NCI-H2227 (cell line): ENCODE data around the gene LMLN.
"Not testable (repeated sequence)": the region's sequence is repeated elsewhere in the genome, so short reads cannot be mapped to it uniquely, and the experiment has no call there.

Experiments
- DNase-seq: peaks from one replicate; lab custom pipeline; 2025; ENCODE audit not compliant: unreplicated experiment; lab: John Stamatoyannopoulos, UW

Gene LMLN

DNA sequence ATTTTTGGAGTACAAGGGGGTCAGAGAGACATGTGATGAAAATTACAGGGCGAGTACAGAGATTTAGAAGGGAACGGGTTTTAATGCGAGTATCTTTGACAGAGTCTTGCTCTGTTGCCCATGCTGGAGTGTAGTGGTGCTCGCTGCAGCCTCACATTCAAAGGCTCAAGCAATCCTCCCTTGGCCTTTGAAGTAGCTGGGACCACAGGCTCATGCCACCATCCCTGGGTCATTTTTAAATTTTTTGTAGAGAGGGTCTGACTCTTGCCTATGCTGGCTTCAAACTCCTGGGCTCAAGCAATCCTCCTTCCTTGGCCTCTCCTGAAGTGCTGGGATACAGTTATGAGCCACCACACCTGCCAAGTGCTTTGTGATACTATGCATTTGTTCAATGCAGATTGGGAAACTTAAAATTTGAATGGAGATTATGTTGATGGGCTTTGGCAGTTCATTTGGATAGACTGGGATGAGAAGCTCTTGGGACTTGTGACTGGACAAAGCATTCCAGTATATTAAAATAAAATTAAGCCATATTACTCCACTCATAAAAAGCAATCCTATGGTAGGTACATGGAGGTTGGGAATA lies 4.0 kb upstream of the LMLN start:
- DNase-seq = no peak

DNA sequence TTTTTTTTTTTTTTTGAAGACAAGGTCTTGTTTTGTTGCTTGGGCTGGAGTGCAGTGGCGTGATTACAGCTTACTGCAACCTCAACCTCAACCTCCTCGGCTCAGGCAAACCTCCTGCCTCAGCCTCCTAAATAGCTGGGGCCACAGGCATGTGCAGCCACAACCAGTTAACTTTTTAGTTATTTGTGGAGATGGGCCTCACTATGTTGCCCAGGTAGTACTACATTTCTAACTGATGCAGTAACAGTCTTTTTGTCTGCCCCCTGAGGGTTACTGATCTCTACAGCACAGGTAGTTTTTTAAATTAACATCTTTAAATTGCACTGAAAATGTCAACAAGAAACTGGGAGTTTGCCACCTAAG lies 3.4 kb upstream of the LMLN start:
- DNase-seq = no peak

DNA sequence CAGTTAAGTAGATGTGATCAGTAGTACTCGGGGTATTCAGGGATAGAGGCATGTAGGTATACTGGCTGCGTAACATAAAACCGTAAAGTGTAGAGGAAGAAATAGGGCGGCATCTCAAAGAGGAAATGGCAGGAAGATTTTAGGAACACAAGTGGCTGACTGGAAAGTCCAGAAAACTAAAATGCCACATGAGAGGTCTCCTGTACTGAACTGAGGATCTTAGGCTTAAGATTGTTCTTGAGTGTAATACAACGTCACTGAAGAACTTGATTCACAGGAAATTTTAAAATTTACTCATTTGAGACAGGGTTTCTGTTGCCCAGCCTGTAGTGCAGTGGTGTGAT lies 2.3 kb upstream of the LMLN start:
- no peak for DNase-seq

DNA sequence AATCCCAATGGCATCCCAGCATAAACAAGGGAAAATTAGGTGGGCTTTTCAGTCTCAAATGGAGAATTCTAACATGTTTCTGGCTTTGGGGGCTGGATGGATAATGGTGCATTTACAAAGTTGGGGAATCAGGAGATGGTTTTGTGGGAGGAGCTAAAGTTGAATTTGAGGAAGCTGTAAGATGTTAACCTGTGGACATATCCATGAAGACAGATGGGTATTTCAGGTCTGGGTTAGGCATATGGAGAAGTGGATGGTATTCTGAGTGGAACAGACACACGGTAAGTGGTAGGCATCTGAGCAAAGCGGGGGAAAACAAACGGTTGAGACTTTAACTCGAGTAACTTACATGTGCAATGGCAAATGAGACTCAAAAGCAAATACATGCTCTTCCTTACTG lies 1.7 kb upstream of the LMLN start:
- DNase-seq = no peak

DNA sequence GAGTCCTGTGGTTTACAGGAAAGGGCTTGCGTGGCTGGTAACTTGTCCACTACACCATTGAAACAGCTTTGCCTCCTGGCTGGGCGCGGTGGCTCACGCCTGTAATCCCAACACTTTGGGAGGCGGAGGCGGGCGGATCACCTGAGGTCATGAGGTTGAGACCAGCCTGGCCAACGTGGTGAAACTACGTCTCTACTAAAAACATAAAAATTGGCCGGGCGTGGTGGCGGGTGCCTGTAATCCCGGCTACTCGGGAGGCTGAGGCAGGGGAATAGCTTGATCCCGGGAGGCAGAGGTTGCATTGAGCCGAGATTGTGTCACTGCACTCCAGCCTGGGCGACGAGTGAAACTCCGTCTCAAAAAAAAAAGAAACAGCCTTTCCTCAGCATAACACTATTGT lies 1.2 kb upstream of the LMLN start:
- not testable (repeated sequence) for DNase-seq

DNA sequence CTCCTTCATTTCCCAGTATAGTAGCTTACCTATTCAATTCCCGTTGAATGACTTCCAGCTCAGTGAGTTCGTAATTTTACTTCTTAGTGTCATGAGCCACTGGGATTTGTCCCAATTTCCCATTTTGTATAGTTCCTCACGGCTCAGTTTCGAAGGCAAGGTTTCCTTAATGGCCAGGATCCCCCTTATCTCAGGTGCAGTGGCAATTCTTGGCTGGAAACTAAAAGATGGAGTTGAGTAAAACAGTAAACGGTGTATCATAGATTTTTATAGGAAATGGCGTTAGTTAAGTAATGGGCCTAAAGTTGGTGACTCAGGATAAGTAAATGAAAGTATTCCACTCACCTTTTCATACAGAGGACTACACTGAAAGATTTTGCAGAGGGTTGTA lies 522 bp upstream of the LMLN start:
- DNase-seq = no peak

DNA sequence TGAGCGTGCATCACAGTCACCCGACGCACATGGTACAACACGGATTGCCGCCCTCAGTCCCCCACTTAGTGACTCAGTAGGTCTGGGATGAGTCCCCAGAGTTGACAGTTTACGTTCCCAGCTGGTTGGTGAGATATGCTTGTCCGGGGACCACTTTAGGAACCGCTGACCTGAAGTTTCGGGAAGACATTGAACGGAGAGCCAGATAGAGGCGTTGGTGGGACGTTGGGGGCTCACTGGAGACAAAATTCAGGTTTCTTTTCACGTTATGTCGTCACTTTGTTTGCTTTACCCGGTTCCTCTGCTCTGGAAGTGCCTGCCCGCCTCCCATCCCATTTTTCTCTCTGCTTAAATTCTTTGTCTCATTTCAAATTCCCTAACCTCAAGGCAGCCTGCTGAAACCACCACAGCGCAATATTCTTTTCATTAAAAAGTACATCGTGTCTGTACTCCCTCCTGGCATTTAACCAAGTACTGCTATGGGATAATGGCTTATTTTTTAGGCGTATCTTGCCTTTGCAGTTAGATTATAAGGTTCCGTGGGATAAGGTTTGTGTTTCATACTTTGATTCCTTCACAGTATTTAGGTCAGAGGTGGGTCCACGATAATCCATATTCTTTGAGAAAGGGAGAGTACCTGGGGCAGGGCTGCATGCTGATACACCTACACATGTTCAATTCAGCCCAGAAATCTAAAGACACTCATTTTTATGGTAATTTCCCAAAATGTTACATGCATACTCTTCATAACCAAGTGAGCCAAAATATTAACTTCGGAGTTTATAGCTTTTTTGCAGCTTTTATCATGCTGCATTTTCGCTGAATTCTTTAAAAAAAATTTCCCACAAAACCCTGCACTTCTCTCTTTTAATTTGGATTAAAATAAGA lies 921 bp downstream of the LMLN start:
- no peak for DNase-seq

DNA sequence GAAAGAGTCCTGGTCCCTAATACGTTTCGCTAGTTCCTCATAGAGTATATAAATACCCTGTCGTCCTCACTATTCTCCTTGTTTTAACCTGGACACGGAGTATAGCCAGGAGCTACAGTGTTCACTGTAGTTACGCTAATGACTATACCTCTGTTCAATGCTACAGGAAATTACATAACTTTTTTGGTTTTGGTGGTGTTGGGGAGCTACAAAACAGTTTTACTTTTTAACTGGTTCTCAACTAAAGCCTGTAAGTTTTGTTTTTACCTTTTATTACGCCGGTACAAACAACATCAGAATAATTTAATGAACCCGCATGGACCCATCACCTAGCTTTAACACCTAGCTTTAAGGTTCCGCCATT lies 1.5 kb downstream of the LMLN start:
- DNase-seq = no peak

DNA sequence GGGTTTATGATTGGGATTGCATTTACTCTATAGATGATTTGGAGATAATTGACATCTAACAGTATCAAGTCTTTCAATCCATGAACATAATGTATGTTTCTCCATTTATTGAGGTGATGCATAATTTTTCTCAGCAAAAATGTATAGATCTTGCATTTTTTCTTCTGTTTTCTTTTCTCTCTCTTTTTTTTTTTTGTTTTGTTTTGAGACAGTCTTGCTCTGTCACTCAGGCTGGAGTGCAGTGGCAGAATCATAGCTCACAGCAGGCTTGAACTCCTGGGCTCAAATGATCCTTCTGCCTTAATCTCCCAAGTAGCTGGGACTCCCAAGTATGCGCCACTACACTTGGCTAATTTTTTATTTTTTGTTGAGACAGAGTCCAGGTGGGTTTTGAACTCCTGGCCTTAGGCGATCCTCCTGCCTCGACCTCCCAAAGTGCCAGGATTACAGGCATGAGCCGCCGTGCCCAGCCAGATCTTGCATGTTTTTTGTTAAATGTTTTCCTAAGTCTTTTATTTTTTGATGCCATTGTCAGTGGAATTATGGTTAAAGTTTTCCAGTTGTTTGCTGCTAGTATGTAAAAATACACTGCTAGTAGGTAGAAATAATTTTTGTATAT lies 3.1 kb downstream of the LMLN start:
- no peak for DNase-seq

DNA sequence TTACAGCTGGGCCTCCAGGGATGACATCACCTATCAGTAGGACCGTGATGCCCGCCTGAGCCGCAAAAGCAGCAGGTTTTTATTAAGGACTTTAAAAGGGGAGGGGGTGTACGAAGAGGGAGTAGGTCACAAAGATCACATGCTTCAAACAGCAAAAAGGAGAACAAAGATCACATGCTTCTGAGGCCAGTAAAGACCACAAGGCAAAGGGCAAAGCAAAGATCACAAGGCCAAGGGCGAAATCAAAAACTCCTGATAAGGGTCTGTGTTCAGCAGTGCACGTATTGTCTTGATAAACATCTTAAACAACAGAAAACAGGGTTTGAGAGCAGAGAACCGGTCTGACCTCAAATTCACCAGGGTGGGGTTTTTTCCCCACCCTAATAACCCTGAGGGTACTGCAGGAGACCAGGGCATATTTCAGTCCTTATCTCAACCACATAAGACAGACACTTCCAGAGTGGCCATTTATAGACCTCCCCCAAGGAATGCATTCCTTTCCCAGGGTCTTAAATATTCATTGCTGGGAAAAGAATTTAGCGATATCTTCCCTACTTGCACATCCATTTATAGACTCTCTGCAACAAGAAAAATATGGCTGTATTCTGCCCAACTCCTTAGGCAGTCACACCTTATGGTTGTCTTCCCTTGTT lies 7.4 kb downstream of the LMLN start:
- DNase-seq = not testable (repeated sequence)

DNA sequence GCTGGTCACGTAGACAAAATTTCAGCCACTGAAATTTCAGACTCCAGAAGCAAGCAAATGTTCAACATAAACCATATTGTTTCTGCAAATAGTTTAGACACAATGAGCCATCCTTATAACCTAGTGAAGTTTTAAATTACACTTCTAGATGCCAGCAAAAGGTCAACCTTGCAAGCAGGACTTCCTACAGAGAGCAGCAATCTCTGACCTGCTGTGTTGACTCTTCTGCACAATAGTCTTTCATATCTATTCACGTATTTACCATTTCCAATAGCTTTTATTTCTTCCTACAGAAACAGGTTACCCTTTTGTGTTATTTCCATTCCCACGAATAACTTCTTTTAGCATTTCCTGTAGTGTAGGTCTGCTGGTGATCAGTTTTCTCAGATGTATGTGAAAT lies 10.6 kb downstream of the LMLN start:
- no peak for DNase-seq

DNA sequence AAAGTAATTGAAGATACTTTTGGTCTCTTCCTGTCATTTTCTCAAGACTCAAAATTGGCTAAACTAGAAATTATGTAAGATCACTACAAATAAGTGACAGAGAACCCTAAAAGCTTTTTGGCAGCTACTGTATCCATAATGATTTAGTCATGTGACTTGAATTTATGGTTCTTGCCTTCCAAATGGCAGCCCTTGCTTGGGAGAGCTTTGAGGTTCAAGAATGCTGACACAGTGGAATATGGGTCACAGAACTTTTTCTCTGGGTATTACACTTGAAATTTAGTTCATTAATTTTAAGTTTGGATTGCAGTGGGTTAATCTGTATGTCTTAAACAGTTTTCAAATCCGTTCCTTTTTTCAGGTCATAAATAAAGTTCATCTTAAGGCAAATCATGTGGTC lies 14.0 kb downstream of the LMLN start:
- no peak for DNase-seq

DNA sequence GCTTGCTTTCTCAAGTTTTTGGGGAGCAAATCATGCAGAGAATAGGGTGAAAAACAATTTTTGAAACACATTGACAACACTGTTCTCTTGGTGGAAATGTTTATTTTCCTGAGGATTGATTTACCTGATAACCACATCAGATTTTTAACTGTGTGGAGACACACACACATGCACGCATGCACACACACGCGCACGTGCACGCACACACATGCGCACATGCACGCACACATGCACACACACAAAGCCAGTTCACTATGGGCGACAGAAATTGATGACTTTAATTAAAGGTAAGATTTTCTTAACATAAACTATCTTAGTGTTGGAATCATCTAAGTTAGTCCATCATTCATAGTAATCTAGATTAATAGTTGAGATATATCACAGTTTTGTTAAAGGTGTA lies 15.3 kb downstream of the LMLN start:
- DNase-seq = no peak

DNA sequence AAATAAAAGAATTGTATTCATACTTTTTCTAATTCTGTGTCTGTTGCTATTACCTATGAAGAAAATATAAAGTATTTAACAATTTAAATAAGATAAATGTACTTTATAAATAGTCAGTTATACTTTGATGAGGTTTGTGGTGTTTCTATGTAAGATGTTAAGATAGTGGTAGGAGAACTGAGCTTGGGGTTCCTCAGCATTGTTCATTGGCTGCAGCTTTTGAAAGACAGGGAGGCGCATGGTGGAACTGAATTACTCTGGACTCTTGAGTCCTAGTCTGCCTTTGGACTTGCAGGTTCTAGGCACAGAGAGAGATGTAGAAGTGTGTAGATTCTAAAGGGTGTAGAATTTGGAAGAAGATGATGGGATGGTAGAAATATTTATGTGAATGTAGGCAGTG lies 23.1 kb downstream of the LMLN start:
- DNase-seq = no peak

DNA sequence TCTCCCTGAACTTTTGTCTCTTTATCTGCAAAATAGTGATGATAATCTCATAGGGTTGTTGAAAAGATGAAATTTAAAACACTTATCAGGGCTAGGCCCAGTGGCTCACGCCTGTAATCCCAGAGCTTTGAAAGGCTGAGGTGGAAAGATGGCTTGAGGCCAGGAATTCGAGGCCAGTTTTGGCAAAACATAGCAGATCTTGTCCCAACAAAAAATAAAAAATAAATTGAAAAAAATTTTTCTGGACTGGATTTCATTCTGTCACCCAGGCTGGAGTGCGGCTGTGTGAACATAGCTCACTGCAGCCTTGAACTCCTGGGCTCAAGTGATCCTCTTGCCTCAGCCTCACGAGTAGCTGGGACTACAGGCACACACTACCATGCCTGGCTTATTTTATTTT lies 29.6 kb downstream of the LMLN start:
- no peak for DNase-seq

DNA sequence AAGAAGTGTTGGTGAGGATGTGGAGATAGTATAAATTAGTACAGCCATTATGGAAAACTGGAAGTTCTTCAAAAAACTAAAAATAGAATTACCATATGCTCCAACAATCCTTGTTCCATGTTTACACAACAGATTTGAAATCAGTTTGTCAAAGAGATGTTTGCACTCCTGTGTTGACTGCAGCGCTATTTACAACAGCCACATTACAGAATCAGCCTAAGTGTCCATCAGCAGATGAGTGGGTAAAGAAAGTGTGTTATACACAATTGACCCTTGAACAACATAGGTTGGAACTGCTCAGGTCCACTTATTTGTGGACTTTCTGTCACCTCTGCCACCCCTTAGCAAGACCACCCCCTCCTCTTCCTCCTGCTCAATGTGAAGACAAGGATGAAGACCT lies 34.7 kb downstream of the LMLN start:
- DNase-seq = no peak

DNA sequence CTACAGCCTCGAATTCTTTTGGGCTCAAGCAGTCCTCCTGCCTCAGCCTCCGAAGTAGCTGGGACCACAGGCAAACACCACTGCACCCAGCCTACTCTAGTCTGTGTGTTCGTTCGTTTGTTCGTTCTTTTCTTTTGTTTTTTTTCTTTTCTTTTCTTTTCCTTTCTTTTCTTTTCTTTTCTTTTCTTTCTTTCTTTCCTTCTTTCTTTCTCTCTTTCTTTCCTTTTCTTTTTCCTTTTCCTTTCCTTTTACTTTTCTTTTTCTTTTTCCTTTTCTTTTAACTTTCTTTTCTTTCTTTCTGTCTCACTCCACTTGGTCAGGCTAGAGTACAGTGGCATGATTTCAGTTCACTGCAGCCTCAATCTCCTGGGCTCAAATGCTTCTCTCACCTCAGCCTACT lies 36.8 kb downstream of the LMLN start:
- no peak for DNase-seq

DNA sequence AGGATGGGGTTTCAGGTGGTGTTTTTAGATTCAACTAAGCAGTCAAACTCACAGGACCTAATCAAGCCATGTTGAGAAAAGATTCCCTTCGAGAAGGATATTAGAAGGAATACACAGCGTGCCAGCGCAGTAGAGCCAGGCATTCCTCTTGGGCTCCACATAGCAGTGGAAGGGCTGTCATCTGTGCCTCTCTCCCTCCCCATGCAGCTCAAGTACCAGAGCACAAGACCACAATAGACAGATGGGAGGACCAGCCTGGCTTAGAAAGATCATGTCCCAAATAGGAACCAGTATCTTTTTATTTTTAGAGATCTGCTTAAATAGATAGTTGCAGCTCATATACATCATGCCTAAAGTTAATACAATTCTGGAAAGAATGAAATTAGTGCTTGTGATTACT lies 37.9 kb downstream of the LMLN start:
- no peak for DNase-seq

DNA sequence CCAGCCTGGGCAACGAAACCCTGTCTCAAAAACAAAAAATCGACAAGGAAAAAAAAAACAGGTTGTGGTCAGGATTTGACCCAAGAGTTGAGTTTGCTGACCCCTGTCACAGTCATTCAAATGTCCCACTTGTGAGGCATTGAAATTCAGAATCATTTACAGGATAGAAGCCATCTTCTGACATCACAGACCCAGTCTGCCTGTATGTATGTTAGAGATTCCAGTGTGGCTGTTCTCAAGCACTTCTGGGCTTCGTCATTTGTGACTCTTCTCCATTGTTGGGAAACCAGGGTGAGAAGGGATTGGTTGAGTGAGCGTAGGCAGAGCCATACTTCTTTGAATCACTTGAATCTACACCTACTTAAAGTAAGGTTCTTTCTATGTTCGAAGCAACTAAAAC lies 57.1 kb downstream of the LMLN start:
- DNase-seq = no peak

DNA sequence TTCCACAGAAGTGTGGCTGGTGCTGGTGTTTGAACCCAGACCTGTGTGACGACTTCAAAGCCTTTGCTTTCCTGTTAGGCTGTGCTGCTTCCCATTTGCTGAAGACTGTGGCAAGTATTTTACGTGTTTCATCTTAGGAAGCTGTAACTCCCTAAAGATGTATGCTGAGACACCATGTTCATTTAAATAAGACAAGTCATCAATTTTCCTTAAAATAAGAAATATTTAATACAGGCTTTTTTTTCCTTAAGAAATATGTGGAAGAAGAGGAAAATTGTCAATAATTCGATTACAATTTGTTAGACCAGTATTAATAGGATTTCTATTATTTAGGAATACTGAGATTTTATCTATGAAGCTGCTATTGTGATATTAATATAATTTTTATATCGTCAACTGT lies 58.4 kb downstream of the LMLN start:
- DNase-seq = no peak

DNA sequence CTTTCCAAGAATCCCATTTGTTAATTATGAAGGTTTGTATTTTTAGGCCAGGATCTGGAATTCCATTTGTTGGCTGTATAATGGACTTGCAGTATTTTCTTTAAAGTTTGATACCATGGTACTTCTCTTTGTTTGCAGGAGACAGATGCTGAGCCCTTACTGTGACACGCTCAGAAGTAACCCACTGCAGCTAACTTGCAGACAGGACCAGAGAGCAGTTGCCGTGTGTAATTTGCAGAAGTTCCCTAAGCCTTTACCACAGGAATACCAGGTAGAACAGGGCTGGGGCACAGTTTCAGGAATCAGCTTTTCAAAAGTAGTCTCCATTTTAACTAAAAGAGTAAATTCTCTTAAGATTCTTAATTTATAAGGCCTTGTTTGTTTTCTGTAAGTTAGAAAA lies 59.1 kb downstream of the LMLN start:
- no peak for DNase-seq

DNA sequence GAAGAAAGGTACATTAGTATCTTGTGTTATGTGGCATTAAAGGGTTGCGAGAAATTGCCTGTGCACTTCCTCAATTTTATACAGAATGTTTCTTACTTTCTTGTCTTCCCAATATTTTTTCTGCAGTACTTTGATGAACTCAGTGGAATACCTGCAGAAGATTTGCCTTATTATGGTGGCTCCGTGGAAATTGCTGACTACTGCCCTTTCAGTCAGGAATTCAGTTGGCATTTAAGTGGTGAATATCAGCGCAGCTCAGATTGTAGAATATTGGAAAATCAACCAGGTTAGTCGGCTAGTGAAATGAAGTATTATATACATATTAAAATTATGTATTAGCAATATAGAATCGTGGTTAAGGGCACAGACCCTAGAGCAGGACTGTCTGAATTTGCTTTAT lies 61.3 kb downstream of the LMLN start:
- no peak for DNase-seq
